Endothelial cell of umbilical vein (primary cell): ENCODE results near the gene AXDND1. TPM values are rescaled to one million over a fixed set of nuclear protein-coding genes. Genes with fewer than 3 reads are reported as not detected.

Experiments used
- BruUV-seq: library from RNA; stranded (reverse); fragments of 400-500 nt; replicated peaks from 2 replicates; lab custom pipeline; 2021; lab: Mats Ljungman, UMichigan
- CTCF ChIA-PET: fragments of 300-600, 350-600 bp; sonication (Branson Sonifier 250); formaldehyde crosslinking; loops from one replicate; lab custom pipeline; 2021; ENCODE audit warnings: antibody characterized with exemption, inconsistent platforms; lab: Charles Lee
- POLR2A ChIA-PET: fragments of 300-600, 350-600 bp; sonication (Branson Sonifier 250); formaldehyde crosslinking; loops from one replicate; lab custom pipeline; 2021; ENCODE audit warnings: antibody characterized with exemption, inconsistent platforms; lab: Charles Lee
- DNase-seq: peaks from one replicate; pipeline ENCODE4 v3.0.0-alpha.2; 2011; ENCODE audit warnings: low read depth, low spot score
- FAIRE-seq: peaks from 2 replicates; lab custom pipeline; 2011; peaks lifted over from hg19 to GRCh38; lab: Jason Lieb, UNC
- H2AFZ ChIP-seq: 2 replicates; pipeline ENCODE4 v1.6.0; 2012; ENCODE audit warnings: low read depth, low read length, control low read depth, inconsistent platforms
- H3K27ac ChIP-seq: 2 replicates; pipeline ENCODE4 v1.5.1; 2011; ENCODE audit warnings: low read depth, mild to moderate bottlenecking, control low read depth, low read length, moderate library complexity; ENCODE audit not compliant: insufficient read depth
- H3K27me3 ChIP-seq, 2 experiments: 2 replicates each; pipeline versions ENCODE4 v1.6.0 to v1.6.1; 2011; ENCODE audit warnings: low read length in 2 of 2, mixed read lengths in 1 of 2; ENCODE audit not compliant: control insufficient read depth in 2 of 2, insufficient read depth in 2 of 2
- H3K36me3 ChIP-seq, 2 experiments: 2 replicates in 1 of 2; 3 replicates in 1 of 2; pipeline ENCODE4 v1.5.1; 2011; ENCODE audit warnings: low read length in 2 of 2, mild to moderate bottlenecking in 1 of 2, moderate library complexity in 1 of 2; ENCODE audit not compliant: control insufficient read depth in 2 of 2, insufficient read depth in 2 of 2; ENCODE audit errors: extremely low read depth in 1 of 2
- H3K4me1 ChIP-seq: 3 replicates; pipeline ENCODE4 v1.5.1; 2011; ENCODE audit warnings: mild to moderate bottlenecking, low read length; ENCODE audit not compliant: control insufficient read depth, insufficient read depth; ENCODE audit errors: extremely low read depth
- H3K4me2 ChIP-seq: 2 replicates; pipeline ENCODE4 v1.6.1; 2011; ENCODE audit warnings: low read length, control low read depth, mixed read lengths; ENCODE audit not compliant: insufficient read depth
- H3K4me3 ChIP-seq, 3 experiments: fragments of 200-600 bp in 1 of 3; sonication (generic), shearing (Covaris generic) in 1 of 3; replicated peaks in 1 of 3; 2 replicates each; pipeline ENCODE4 v1.5.1; 2011 to 2016; ENCODE audit warnings: control low read depth in 3 of 3, low read length in 3 of 3, mild to moderate bottlenecking in 2 of 3, inconsistent platforms in 1 of 3, low read depth in 1 of 3, moderate library complexity in 1 of 3; ENCODE audit not compliant: insufficient read depth in 1 of 3
- H3K79me2 ChIP-seq: 2 replicates; pipeline ENCODE4 v1.6.0; 2012; ENCODE audit warnings: low read length, inconsistent platforms; ENCODE audit not compliant: control insufficient read depth, insufficient read depth
- H3K9ac ChIP-seq: replicated peaks from 2 replicates; pipeline ENCODE3; 2011; ENCODE audit warnings: low read length, control low read depth; ENCODE audit not compliant: insufficient read depth; ENCODE audit errors: extremely low read depth
- H3K9me1 ChIP-seq: replicated peaks from 3 replicates; pipeline ENCODE4 v1.6.0; 2011; ENCODE audit warnings: mild to moderate bottlenecking, low read length; ENCODE audit not compliant: control insufficient read depth, insufficient read depth; ENCODE audit errors: extremely low read depth
- H3K9me3 ChIP-seq: replicated peaks from 2 replicates; pipeline ENCODE4 v1.5.1; 2012; ENCODE audit warnings: low read length, inconsistent platforms; ENCODE audit not compliant: control insufficient read depth, insufficient read depth
- H4K20me1 ChIP-seq: replicated peaks from 2 replicates; pipeline ENCODE3; 2011; ENCODE audit warnings: mild to moderate bottlenecking, low read length; ENCODE audit not compliant: control insufficient read depth, insufficient read depth; ENCODE audit errors: extremely low read depth
- CTCF ChIP-seq, 2 donors: IDR thresholded peaks; 1 replicate in 1 of 2; 2 replicates in 1 of 2; pipeline ENCODE4 v1.5.1; 2011; ENCODE audit warnings: low read length in 2 of 2, mild to moderate bottlenecking in 2 of 2, moderate library complexity in 2 of 2, control low read depth in 1 of 2, inconsistent platforms in 1 of 2, low read depth in 1 of 2; ENCODE audit not compliant: insufficient read depth in 1 of 2; ENCODE audit errors: extremely low read depth in 1 of 2
- FOS ChIP-seq: IDR thresholded peaks from 2 replicates; pipeline ENCODE4 v1.6.1; 2011; ENCODE audit warnings: mild to moderate bottlenecking, low read length, moderate library complexity, borderline replicate concordance; ENCODE audit not compliant: insufficient read depth
- JUN ChIP-seq: IDR thresholded peaks from 2 replicates; pipeline ENCODE4 v1.6.1; 2011; ENCODE audit warnings: borderline replicate concordance, low read depth; ENCODE audit not compliant: insufficient read length, insufficient read depth
- POLR2AphosphoS5 ChIP-seq: IDR thresholded peaks from 2 replicates; pipeline ENCODE4 v1.6.1; 2012; ENCODE audit warnings: low read depth, mild to moderate bottlenecking, control low read depth, low read length, moderate library complexity; ENCODE audit not compliant: insufficient read depth
- dilution Hi-C: fragments of 300-500 bp; cut with MboI; formaldehyde crosslinking; loops from one replicate; pipeline ENCODE4 v1.15.0; 2019; ENCODE audit warnings: low sequenced_read_pairs; ENCODE audit not compliant: extremely low pct_ligation_motif_present
- intact Hi-C: fragments of 100-400 bp; cut with micrococcal nuclease; formaldehyde crosslinking; loops from one replicate; pipeline ENCODE4 v1.10.0; 2022
- polyA plus RNA-seq, 4 experiments: library from polyadenylated mRNA; depleted of rRNA in 3 of 4; stranded (reverse) in 3 of 4; unstranded in 1 of 4; fragments of >200 nt; gene quantifications; 2 replicates each; pipeline versions ENCODE4 v1.2.1 to v1.2.3, GENCODE V29; 2011 to 2012; ENCODE audit warnings: missing spikeins in 1 of 4
- total RNA-seq: library from RNA; stranded (reverse); gene quantifications from 2 replicates; pipeline ENCODE4 v1.2.3, GENCODE V29; 2021

Gene AXDND1
- total and polyA plus RNA-seq, 2 donors (not counting 3 experiments of a cell fraction or from before 2014, with no cell fraction given), result 0.17 TPM; not detected in 1

GRCh38 chr1:179587336-179587735 lies 221.6 kb downstream of the AXDND1 start:
- H2AFZ ChIP-seq, result no peak overlapping the region
- H3K79me2 ChIP-seq, result no peaks in the 10 kb centered on the region
- H3K4me2 ChIP-seq, result no peak overlapping the region
- H3K36me3 ChIP-seq, result no peaks in the 10 kb centered on the region
- no peaks in the 10 kb centered on the region for H3K9me3 ChIP-seq
- H3K9ac ChIP-seq, result no peak overlapping the region
- H3K4me3 ChIP-seq, result no peak overlapping the region
- ChIA-PET CTCF (interaction anchor here (1.7 kb wide), 1 partner anchor 13 kb away, joined by 7 read pairs; no protein-coding TSS in a partner anchor), POLR2A (no interaction called here)
- intact Hi-C loops (no loop called here), dilution Hi-C loops (no loop called here)
- no peak for DNase-seq
- no peaks in the 10 kb centered on the region for H4K20me1 ChIP-seq
- no peak overlapping the region for H3K27ac ChIP-seq
- H3K4me1 ChIP-seq, result no peaks in the 10 kb centered on the region
- no peak for TF ChIP-seq POLR2AphosphoS5
- no peak for FAIRE-seq
- H3K27me3 ChIP-seq, result peaks cover 24 to 36% of the 10 kb centered on the region in 2 experiments
- H3K9me1 ChIP-seq, result no peaks in the 10 kb centered on the region
- no TSS peak for BruUV-seq

GRCh38 chr1:179588425-179589024 lies 222.8 kb downstream of the AXDND1 start:
- dilution Hi-C loops (no loop called here), intact Hi-C loops (no loop called here)
- Histone ChIP-seq H3K27ac (no peak overlapping the region), H4K20me1 (no peaks in the 10 kb centered on the region), H3K27me3 (peaks cover 33 to 44% of the 10 kb centered on the region in 2 experiments), H3K9ac (no peak overlapping the region), H3K36me3 (no peaks in the 10 kb centered on the region), H3K4me2 (no peak overlapping the region), H2AFZ (no peak overlapping the region), H3K4me1 (no peaks in the 10 kb centered on the region), H3K9me1 (no peaks in the 10 kb centered on the region), H3K79me2 (no peaks in the 10 kb centered on the region), H3K9me3 (no peaks in the 10 kb centered on the region), H3K4me3 (no peak overlapping the region)
- no peak for DNase-seq
- TF ChIP-seq FOS (no peak), JUN (peak; percentile 22), CTCF (IDR thresholded peaks at IDR 0.05; ENCODE audit: extremely low read depth in 1 of 2, insufficient read depth in 1 of 2, low read depth in 1 of 2, low read length in 2 of 2) (no peak)
- no TSS peak for BruUV-seq
- POLR2A ChIA-PET, result no interaction called here
- no peak for FAIRE-seq
- CTCF ChIA-PET, result no interaction called here
